Measurements from ENCODE around the gene PRTFDC1.

Gene PRTFDC1, protein sequence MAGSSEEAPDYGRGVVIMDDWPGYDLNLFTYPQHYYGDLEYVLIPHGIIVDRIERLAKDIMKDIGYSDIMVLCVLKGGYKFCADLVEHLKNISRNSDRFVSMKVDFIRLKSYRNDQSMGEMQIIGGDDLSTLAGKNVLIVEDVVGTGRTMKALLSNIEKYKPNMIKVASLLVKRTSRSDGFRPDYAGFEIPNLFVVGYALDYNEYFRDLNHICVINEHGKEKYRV

DNA sequence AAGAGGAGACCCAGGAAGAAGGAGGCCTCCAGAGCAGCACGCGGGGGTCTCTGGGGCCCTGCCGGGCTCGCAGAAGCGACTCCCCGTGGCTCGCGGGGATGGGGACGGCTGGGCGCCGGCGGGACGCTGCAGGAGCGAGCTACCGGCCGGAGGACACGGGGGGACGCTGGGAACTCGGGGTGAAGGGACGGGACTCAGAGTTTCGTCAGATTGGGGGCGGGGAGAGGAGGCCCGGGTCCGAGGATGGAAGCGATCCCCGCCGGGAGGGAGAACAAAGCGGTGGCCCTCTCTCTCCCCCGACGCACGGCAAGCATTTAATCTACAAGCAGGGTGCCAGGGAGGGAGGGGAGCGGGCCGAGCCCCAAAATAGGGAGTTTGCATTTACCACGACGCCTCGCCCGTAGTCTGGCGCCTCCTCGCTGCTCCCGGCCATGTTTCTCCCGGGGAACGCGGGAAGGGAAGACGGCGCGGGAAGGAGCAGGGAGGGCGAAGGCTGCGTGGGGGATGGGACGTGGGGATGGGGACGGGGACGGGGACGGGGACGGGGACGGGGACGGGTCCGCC lies at the start of gene PRTFDC1:
TSS of gene PRTFDC1 (minus strand) at position 464 of the 564 bp plus-strand sequence. CDS start at position 433, 31 bp downstream.
- H3K4me3 ChIP-seq (ENCODE audit: low read depth, low read length): no peak within 1 kb of the TSS
- TF ChIP-seq, protein P1, sequence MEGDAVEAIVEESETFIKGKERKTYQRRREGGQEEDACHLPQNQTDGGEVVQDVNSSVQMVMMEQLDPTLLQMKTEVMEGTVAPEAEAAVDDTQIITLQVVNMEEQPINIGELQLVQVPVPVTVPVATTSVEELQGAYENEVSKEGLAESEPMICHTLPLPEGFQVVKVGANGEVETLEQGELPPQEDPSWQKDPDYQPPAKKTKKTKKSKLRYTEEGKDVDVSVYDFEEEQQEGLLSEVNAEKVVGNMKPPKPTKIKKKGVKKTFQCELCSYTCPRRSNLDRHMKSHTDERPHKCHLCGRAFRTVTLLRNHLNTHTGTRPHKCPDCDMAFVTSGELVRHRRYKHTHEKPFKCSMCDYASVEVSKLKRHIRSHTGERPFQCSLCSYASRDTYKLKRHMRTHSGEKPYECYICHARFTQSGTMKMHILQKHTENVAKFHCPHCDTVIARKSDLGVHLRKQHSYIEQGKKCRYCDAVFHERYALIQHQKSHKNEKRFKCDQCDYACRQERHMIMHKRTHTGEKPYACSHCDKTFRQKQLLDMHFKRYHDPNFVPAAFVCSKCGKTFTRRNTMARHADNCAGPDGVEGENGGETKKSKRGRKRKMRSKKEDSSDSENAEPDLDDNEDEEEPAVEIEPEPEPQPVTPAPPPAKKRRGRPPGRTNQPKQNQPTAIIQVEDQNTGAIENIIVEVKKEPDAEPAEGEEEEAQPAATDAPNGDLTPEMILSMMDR (IDR thresholded peaks at IDR 0.05; ENCODE audit: borderline replicate concordance, insufficient read depth, low read depth, low read length): no peak

DNA sequence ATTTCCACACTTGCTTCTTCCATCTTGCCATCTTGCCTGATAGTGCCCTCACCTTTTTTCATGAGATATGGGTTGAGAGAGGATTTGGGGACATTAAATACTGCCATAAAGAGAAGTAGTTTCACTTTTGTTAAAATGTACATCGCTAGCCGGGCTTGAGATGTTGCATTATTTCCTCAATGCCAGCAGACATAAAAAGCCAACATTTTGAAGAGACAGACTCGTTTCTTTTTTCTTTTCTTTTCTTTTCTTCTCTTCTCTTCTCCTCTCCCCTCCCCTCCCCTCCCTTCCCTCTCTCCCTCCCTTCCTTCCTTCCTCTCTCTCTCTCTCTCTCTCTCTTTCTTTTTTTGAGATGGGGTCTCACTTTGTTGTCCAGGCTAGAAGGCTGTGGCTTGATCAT lies 45.6 kb upstream of the PRTFDC1 start:
- no peak overlapping the region for H3K4me3 ChIP-seq (ENCODE audit: low read depth, low read length)
- TF ChIP-seq, protein P1 (IDR thresholded peaks at IDR 0.05; ENCODE audit: borderline replicate concordance, insufficient read depth, low read depth, low read length): no peak

DNA sequence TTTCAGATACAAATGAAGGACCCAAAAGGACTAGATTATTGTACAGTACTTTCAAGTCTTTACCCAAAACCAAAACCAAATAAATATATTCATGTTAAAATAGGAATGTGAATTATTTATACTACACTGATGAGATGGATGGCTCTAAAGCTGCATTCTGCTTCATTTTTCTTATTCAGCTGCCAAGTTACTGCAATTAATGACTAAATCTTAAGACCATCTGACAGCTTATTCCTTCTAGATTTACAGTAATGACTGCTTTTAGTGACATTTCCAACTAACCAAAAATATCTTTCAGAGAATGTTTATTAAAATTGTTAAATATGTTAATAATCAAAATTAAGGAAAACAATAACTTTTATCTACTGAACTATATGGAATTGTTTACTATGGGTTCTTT lies 42.7 kb upstream of the PRTFDC1 start:
- no peak overlapping the region for H3K4me3 ChIP-seq (ENCODE audit: low read depth, low read length)
- TF ChIP-seq, protein P1 (IDR thresholded peaks at IDR 0.05; ENCODE audit: borderline replicate concordance, insufficient read depth, low read depth, low read length): no peak

DNA sequence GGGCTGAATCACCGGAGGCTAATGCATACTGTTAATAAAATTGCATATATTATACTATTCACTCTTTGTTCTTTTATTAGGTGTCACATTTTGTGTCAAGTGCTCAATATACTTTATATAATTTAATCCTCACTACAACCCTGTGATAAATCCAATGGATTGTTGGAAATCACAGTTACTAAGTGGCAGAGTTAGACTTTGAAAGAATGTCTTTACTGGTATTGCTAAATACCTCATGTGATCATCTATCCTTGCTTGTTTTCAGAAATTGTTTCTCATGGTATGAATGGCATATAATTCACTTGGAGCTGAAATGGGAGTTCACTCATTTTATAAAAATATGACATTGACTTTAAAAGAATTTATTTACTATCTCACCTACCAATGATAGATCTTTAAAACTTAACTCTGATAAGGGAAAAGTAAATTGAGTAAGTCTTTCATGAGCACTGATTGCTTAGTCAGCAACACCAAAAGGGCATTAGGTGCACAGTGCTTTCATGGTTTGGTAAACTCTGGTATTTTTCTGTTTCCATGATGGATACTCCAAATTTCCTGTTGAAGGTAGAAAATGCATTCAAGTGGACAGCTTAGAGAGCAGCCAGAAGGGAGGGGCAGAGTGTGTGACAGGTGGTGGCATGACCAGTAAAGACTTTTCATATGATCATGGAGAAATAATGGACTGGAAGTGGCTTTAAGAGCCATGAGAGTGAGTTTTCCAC lies 41.0 kb upstream of the PRTFDC1 start:
- TF ChIP-seq, protein P1 (IDR thresholded peaks at IDR 0.05; ENCODE audit: borderline replicate concordance, insufficient read depth, low read depth, low read length): no peak
- no peak overlapping the region for H3K4me3 ChIP-seq (ENCODE audit: low read depth, low read length)

DNA sequence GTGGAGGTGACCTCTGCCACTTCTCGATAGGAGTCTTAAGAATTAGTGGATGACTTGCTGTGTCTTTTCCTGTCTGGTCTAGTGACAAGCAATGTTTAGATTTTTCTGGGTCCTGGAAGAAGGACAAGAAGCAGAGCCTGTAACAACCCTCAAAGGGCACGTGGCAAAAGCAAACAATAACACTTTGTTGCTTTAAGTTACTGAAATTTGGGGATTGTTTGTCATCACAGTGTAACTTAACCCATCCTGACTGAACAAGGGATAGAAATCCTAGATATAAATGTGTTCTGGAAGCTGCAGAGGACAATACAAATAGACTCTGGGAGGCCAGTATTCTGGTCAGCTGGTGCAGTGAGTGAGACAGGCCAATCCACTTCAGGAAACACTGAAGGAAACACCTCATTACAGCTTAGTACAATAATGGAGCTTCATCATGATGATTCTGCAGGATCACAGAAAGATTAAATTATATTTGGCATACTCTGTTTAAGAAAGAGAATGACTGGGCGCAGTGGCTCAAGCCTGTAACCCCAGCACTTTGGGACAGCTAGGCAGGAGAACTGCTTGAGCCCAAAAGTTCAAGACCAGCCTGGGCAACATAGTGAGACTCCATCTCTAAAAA lies 40.2 kb upstream of the PRTFDC1 start:
- no peak overlapping the region for H3K4me3 ChIP-seq (ENCODE audit: low read depth, low read length)
- TF ChIP-seq, protein P1 (IDR thresholded peaks at IDR 0.05; ENCODE audit: borderline replicate concordance, insufficient read depth, low read depth, low read length): no peak

DNA sequence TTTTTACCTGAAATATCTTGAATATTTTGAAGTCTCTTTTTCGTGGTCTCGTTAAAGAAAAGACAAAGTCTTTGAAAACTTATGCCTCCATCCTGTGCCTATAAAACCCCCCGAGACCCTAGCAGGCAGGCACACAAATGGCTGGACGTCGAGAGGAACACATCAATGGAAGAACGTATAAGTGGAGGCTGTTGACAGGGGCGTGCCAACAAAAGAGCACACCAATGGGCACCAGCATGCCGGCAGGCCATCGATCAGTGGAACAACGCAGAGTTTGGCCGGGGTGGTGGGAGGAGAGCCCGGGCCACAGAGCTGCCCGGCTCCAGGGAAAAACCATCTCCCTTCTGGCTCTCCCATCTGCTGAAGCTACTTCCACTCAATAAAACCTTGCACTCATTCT lies 38.9 kb upstream of the PRTFDC1 start:
- TF ChIP-seq, protein P1 (IDR thresholded peaks at IDR 0.05; ENCODE audit: borderline replicate concordance, insufficient read depth, low read depth, low read length): no peak
- H3K4me3 ChIP-seq (ENCODE audit: low read depth, low read length): no peak overlapping the region

Data from GM12875 (cell line).